GM21423 (cell line): ENCODE measurements around the gene SERINC1.
"Not testable (repeated sequence)": the region's sequence is repeated elsewhere in the genome, so short reads cannot be mapped to it uniquely, and the experiment has no call there.

Experiments used
- ATAC-seq: cut with Tn5 transposase; IDR thresholded peaks from one replicate; pipeline ENCODE4 v1.9.1; 2021; ENCODE audit warnings: mild to moderate bottlenecking, moderate library complexity; ENCODE audit not compliant: unreplicated experiment

Gene SERINC1

GRCh38 chr6:122471107-122472021 lies at the start of gene SERINC1:
TSS of gene SERINC1 (minus strand) at chr6:122471807. CDS start at chr6:122471737, 70 bp downstream.
- peak; percentile 99 for ATAC-seq

GRCh38 chr6:122511193-122511924 lies 39.8 kb upstream of the SERINC1 start:
- no peak for ATAC-seq

GRCh38 chr6:122505170-122505569 lies 33.6 kb upstream of the SERINC1 start:
- ATAC-seq: not testable (repeated sequence)

GRCh38 chr6:122501475-122501874 lies 29.9 kb upstream of the SERINC1 start:
- no peak for ATAC-seq

- ATAC-seq: peak; percentile 70
Measured at GRCh38 chr6:122495612-122496011, 24.0 kb upstream of the SERINC1 start.

- no peak for ATAC-seq
Measured at GRCh38 chr6:122494665-122495272, 23.2 kb upstream of the SERINC1 start.

GRCh38 chr6:122491919-122492555 lies 20.4 kb upstream of the SERINC1 start:
- ATAC-seq: peak; percentile 86

- ATAC-seq: no peak
Measured at GRCh38 chr6:122490607-122491006, 19.0 kb upstream of the SERINC1 start.

GRCh38 chr6:122484760-122485159 lies 13.2 kb upstream of the SERINC1 start:
- peak; percentile 91 for ATAC-seq

DNA sequence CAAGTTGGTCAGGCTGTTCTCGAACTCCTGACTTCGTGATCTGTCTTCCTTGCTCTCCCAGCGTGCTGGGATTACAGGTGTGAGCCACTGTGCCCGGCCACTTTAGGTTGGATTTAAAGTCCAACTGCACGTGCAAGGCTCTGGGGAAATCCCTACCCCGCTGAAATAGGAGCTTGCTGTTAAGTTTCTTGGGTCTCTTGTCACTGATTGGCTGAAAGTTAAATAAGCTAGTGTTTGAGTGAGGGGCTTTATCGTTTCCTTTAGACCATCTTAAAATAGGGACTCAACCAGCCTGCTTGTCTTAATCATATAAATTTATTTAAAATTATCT lies 11.1 kb upstream of the SERINC1 start:
- no peak for ATAC-seq

DNA sequence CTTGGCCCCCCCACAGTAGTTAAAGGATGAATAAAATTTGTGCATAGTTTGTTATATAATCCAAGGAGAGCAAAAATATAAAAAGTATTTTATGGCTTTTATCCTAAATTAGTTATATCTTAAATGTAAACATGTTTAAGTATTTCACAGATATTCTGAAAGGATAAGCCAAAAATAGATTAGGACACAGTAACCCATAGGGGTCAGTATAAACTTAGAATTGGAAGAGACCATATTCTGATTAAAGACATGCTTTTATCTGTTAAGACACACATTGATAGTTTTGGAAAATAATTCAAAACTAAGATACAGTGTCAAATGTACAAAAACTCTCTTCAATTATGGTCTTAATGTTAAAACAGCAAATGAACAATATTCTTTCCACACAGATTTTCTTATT lies 4.5 kb upstream of the SERINC1 start:
- no peak for ATAC-seq

GRCh38 chr6:122472022-122472340 lies 374 bp upstream of the SERINC1 start:
- ATAC-seq: peak; percentile 52

GRCh38 chr6:122461885-122462284 lies 9.7 kb downstream of the SERINC1 start:
- ATAC-seq: no peak

- ATAC-seq: not testable (repeated sequence)
Measured at GRCh38 chr6:122459865-122460416, 11.7 kb downstream of the SERINC1 start.

GRCh38 chr6:122459240-122459639 lies 12.4 kb downstream of the SERINC1 start:
- ATAC-seq: no peak

DNA sequence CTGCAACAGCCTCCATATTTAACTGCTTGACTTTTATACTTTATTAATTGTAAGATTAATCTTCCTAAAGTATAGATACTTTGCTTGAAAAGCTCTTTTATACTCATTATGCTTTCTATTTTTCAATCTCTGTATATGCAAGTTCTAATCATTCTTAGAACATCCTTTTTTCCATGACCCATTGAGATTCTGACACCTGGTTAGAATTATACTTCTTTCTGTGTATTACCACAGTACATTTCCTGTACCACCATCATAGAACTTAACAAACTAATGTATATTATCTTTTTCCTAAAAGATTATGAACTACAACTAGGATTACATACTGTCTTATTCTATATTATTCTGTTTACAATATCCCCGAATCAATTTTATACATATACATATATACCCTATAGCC lies 13.5 kb downstream of the SERINC1 start:
- ATAC-seq: no peak

GRCh38 chr6:122455116-122455515 lies 16.5 kb downstream of the SERINC1 start:
- not testable (repeated sequence) for ATAC-seq

DNA sequence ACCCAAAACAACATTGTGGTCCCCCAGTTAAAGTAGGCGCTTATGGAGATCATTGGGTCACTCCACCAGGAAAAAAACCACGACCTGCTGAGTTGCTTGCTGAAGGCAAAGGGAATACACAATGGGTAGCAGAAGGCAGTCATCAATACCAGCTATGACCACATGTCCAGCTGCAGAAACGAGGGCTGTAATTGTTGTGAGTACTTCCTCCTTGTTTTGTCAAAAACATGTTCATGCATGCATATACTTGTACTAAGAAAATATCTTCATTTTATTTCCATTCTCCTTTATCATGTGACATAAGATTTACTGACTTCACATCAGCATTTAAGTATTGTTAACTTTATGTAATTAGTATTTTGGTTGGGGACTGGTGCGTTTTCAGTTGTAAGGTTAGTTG lies 16.9 kb downstream of the SERINC1 start:
- ATAC-seq: no peak

DNA sequence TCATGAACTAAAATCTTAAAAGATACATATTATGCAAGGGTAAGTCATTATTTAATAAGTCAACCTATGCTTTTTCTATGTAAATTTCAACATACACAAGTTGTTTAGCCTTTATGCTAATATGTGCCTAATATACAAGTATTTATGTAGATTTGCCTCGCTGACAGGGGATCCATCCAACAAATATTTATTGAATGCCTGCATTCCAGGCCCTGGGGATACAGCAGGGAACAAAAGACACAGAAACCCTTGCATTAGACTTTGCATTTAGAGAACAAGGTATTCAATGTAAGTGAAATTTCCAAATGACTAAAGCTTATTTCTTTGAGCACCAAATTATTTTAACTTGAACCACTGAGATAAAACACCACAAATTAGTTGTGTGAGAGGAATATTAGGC lies 19.1 kb downstream of the SERINC1 start:
- ATAC-seq: no peak

- no peak for ATAC-seq
Measured at GRCh38 chr6:122449069-122449468, 22.5 kb downstream of the SERINC1 start.

DNA sequence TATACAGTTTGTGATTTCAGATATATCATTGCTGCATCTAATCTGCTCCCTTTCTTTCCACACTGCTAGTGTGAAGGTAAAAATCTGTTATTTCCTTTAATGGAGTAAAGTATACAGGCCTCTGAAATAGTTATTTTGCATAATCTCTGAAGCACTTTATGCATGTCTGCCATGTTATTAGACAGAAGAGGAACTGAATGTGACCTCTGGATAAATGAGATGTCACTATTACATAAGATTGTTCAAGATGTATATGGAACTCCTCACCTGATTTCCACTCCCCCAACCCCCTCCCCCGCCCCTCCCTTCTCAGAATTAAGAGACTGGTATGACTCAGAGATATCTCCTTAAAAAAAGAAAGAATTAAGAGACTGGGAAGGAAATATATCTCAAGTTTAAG lies 26.3 kb downstream of the SERINC1 start:
- ATAC-seq: no peak
